Activated CD4-positive, alpha-beta T cell treated with anti-CD3 and anti-CD28 coated beads, Interleukin-2, amount 10 ng/mL, durations not matched to agents 24 days and 14 days (primary cell): ENCODE measurements around the gene FAM181A. TPM values are rescaled to one million over a fixed set of nuclear protein-coding genes. Genes with fewer than 3 reads are reported as not detected.
A peak's percentile ranks its signal among the peaks of the same experiment; 100 is the strongest.

Source experiments
- DNase-seq: peaks from one replicate; pipeline ENCODE4 v3.0.0; 2022
- H3K27ac Mint-ChIP-seq: one replicate; pipeline ENCODE4 v1.8.0; 2022; ENCODE audit warnings: mild to moderate bottlenecking, mixed read lengths
- H3K27me3 Mint-ChIP-seq: one replicate; pipeline ENCODE4 v1.8.0; 2022; ENCODE audit warnings: mixed read lengths
- H3K36me3 Mint-ChIP-seq: one replicate; pipeline ENCODE4 v1.8.0; 2022; ENCODE audit warnings: low read depth, mild to moderate bottlenecking, mixed read lengths
- H3K4me1 Mint-ChIP-seq: one replicate; pipeline ENCODE4 v1.8.0; 2021; ENCODE audit warnings: mixed read lengths
- H3K4me3 Mint-ChIP-seq: one replicate; pipeline ENCODE4 v1.8.0; 2022; ENCODE audit warnings: mild to moderate bottlenecking, moderate library complexity, mixed read lengths
- H3K9me3 Mint-ChIP-seq: one replicate; pipeline ENCODE4 v1.8.0; 2021; ENCODE audit warnings: mixed read lengths
- intact Hi-C: fragments of 100-400 bp; cut with micrococcal nuclease; formaldehyde crosslinking; loops from one replicate; pipeline ENCODE4 v1.15.1; 2023
- total RNA-seq: library from RNA; stranded (reverse); gene quantifications from 2 replicates; pipeline ENCODE4 v1.2.3, GENCODE V29; 2022

FAM181A gene
- total RNA-seq, result not detected in 2 replicates

- no peak within 1 kb of the TSS for H3K4me3 Mint-ChIP-seq
- no peaks in the 10 kb centered on the region for H3K4me1 Mint-ChIP-seq
- H3K27me3 Mint-ChIP-seq, result no peaks in the 10 kb centered on the region
- H3K27ac Mint-ChIP-seq, result no peak within 1 kb of the TSS
- H3K9me3 Mint-ChIP-seq, result no peaks in the 10 kb centered on the region
- intact Hi-C loops, result no loop called here
- H3K36me3 Mint-ChIP-seq, result no peaks in the 10 kb centered on the region
- DNase-seq, result no peak
These were observed at the start of gene FAM181A for GRCh38 chr14:93926873-93927799. TSS of gene FAM181A (plus strand) at chr14:93927344. CDS start at chr14:93928286, 942 bp downstream.

- Mint-ChIP-seq H3K4me1 (no peaks in the 10 kb centered on the region), H3K4me3 (no peak overlapping the region), H3K36me3 (no peaks in the 10 kb centered on the region), H3K27me3 (peaks cover 2% of the 10 kb centered on the region), H3K27ac (no peak overlapping the region), H3K9me3 (no peaks in the 10 kb centered on the region)
- DNase-seq, result no peak
- intact Hi-C loops, result no loop called here
These were observed 48.9 kb upstream of the FAM181A start for GRCh38 chr14:93878212-93878611.

GRCh38 chr14:93878871-93879270, 48.3 kb upstream of the FAM181A start:
- no peaks in the 10 kb centered on the region for H3K9me3 Mint-ChIP-seq
- H3K4me3 Mint-ChIP-seq, result no peak overlapping the region

GRCh38 chr14:93879362-93879983, 47.7 kb upstream of the FAM181A start:
- no peaks in the 10 kb centered on the region for H3K4me1 Mint-ChIP-seq
- H3K4me3 Mint-ChIP-seq, result no peak overlapping the region
- no peaks in the 10 kb centered on the region for H3K9me3 Mint-ChIP-seq
- no peaks in the 10 kb centered on the region for H3K36me3 Mint-ChIP-seq
- H3K27me3 Mint-ChIP-seq, result peaks cover 2% of the 10 kb centered on the region
- H3K27ac Mint-ChIP-seq, result no peak overlapping the region
- no peak for DNase-seq
- intact Hi-C loops, result no loop called here

More at GRCh38 chr14:93878871-93879270, 48.3 kb upstream of the FAM181A start:
- Mint-ChIP-seq H3K27ac (no peak overlapping the region), H3K4me1 (no peaks in the 10 kb centered on the region), H3K27me3 (peaks cover 2% of the 10 kb centered on the region), H3K36me3 (no peaks in the 10 kb centered on the region)
- intact Hi-C loops, result no loop called here
- DNase-seq, result no peak

- no peaks in the 10 kb centered on the region for H3K9me3 Mint-ChIP-seq
- no peak for DNase-seq
- no peak overlapping the region for H3K4me3 Mint-ChIP-seq
- H3K27me3 Mint-ChIP-seq, result peaks cover 8% of the 10 kb centered on the region
- H3K27ac Mint-ChIP-seq, result no peak overlapping the region
- H3K36me3 Mint-ChIP-seq, result no peaks in the 10 kb centered on the region
- intact Hi-C loops, result no loop called here
- peaks cover 5% of the 10 kb centered on the region for H3K4me1 Mint-ChIP-seq
These were observed 46.9 kb upstream of the FAM181A start for GRCh38 chr14:93880021-93880820.

- intact Hi-C loops, result no loop called here
- Mint-ChIP-seq H3K4me1 (peaks cover 5% of the 10 kb centered on the region), H3K27ac (peak overlapping the region; percentile 10), H3K9me3 (no peaks in the 10 kb centered on the region), H3K36me3 (no peaks in the 10 kb centered on the region), H3K4me3 (no peak overlapping the region), H3K27me3 (peaks cover 19% of the 10 kb centered on the region)
- no peak for DNase-seq
These were observed 42.2 kb upstream of the FAM181A start for GRCh38 chr14:93884950-93885349.

GRCh38 chr14:93888995-93889394, 38.1 kb upstream of the FAM181A start:
- Mint-ChIP-seq H3K9me3 (no peaks in the 10 kb centered on the region), H3K4me3 (no peak overlapping the region), H3K4me1 (peaks cover 5% of the 10 kb centered on the region), H3K27ac (no peak overlapping the region), H3K27me3 (peaks cover 19% of the 10 kb centered on the region), H3K36me3 (no peaks in the 10 kb centered on the region)
- intact Hi-C loops, result no loop called here
- no peak for DNase-seq

- H3K27me3 Mint-ChIP-seq, result peaks cover 16% of the 10 kb centered on the region
- no peaks in the 10 kb centered on the region for H3K36me3 Mint-ChIP-seq
- no peak for DNase-seq
- intact Hi-C loops, result loop anchor here (5.0 kb wide), 1 partner anchor 243 kb away; no protein-coding TSS in a partner anchor
- no peak overlapping the region for H3K27ac Mint-ChIP-seq
- no peak overlapping the region for H3K4me3 Mint-ChIP-seq
- no peaks in the 10 kb centered on the region for H3K9me3 Mint-ChIP-seq
- H3K4me1 Mint-ChIP-seq, result peaks cover 2% of the 10 kb centered on the region
These were observed 37.2 kb upstream of the FAM181A start for GRCh38 chr14:93889739-93890483.

GRCh38 chr14:93891756-93892504, 35.2 kb upstream of the FAM181A start:
- Mint-ChIP-seq H3K4me1 (no peaks in the 10 kb centered on the region), H3K27me3 (peaks cover 11% of the 10 kb centered on the region), H3K4me3 (no peak overlapping the region), H3K27ac (no peak overlapping the region), H3K36me3 (no peaks in the 10 kb centered on the region), H3K9me3 (no peaks in the 10 kb centered on the region)
- intact Hi-C loops, result loop anchor here (5.0 kb wide), 1 partner anchor 245 kb away; no protein-coding TSS in a partner anchor
- DNase-seq, result no peak

- Mint-ChIP-seq H3K27me3 (peaks cover 8% of the 10 kb centered on the region), H3K4me1 (no peaks in the 10 kb centered on the region)
- intact Hi-C loops, result loop anchor here (5.0 kb wide), 1 partner anchor 245 kb away; no protein-coding TSS in a partner anchor
These were observed 34.7 kb upstream of the FAM181A start for GRCh38 chr14:93892505-93892839.

GRCh38 chr14:93892923-93893558, 34.1 kb upstream of the FAM181A start:
- H3K9me3 Mint-ChIP-seq, result no peaks in the 10 kb centered on the region

More at GRCh38 chr14:93892505-93892839, 34.7 kb upstream of the FAM181A start:
- no peak overlapping the region for H3K27ac Mint-ChIP-seq
- DNase-seq, result no peak
- H3K4me3 Mint-ChIP-seq, result no peak overlapping the region
- H3K9me3 Mint-ChIP-seq, result no peaks in the 10 kb centered on the region
- no peaks in the 10 kb centered on the region for H3K36me3 Mint-ChIP-seq

GRCh38 chr14:93893661-93894261, 33.4 kb upstream of the FAM181A start:
- intact Hi-C loops, result loop anchor here (5.0 kb wide), 1 partner anchor 246 kb away; no protein-coding TSS in a partner anchor

More at GRCh38 chr14:93892923-93893558, 34.1 kb upstream of the FAM181A start:
- Mint-ChIP-seq H3K36me3 (no peaks in the 10 kb centered on the region), H3K4me1 (no peaks in the 10 kb centered on the region), H3K27me3 (peaks cover 7% of the 10 kb centered on the region), H3K4me3 (no peak overlapping the region), H3K27ac (no peak overlapping the region)
- intact Hi-C loops, result loop anchor here (5.0 kb wide), 1 partner anchor 246 kb away; no protein-coding TSS in a partner anchor
- DNase-seq, result peak; percentile 90

More at GRCh38 chr14:93893661-93894261, 33.4 kb upstream of the FAM181A start:
- peaks cover 7% of the 10 kb centered on the region for H3K27me3 Mint-ChIP-seq
- no peaks in the 10 kb centered on the region for H3K9me3 Mint-ChIP-seq
- no peak for DNase-seq
- no peak overlapping the region for H3K4me3 Mint-ChIP-seq
- H3K4me1 Mint-ChIP-seq, result no peaks in the 10 kb centered on the region
- H3K27ac Mint-ChIP-seq, result no peak overlapping the region
- no peaks in the 10 kb centered on the region for H3K36me3 Mint-ChIP-seq
